Inferior parietal cortex (tissue), 1 donor: ENCODE results near the gene KRT2.
"Not testable (repeated sequence)": the region's sequence is repeated elsewhere in the genome, so short reads cannot be mapped to it uniquely, and the experiment has no call there.

Source experiments
- DNase-seq: peaks from one replicate; pipeline ENCODE4 v3.0.0-alpha.2; 2016; ENCODE audit errors: extremely low spot score

KRT2 gene

GRCh38 chr12:52685406-52685890 lies 33.4 kb upstream of the KRT2 start:
- DNase-seq = no peak

DNA sequence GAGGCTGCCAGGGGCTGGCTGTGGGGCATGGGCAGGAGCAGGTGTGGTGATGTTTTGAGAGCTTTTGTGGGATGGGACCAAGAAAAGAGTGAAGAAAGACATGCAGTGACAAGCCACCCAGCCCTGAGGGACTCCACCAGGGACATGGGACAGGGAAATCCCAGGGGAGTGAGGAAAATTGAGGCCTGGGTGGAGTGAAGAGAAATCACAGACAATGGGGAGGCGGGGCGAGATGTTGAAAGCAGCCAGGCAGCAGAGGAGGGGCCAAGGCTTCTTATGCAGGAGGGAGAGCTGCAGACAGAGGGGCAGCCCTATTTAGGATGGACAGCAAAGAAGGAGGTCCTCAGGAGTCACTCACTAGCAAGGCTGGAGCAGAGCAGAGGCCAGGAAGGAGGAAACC lies 32.4 kb upstream of the KRT2 start:
- no peak for DNase-seq

DNA sequence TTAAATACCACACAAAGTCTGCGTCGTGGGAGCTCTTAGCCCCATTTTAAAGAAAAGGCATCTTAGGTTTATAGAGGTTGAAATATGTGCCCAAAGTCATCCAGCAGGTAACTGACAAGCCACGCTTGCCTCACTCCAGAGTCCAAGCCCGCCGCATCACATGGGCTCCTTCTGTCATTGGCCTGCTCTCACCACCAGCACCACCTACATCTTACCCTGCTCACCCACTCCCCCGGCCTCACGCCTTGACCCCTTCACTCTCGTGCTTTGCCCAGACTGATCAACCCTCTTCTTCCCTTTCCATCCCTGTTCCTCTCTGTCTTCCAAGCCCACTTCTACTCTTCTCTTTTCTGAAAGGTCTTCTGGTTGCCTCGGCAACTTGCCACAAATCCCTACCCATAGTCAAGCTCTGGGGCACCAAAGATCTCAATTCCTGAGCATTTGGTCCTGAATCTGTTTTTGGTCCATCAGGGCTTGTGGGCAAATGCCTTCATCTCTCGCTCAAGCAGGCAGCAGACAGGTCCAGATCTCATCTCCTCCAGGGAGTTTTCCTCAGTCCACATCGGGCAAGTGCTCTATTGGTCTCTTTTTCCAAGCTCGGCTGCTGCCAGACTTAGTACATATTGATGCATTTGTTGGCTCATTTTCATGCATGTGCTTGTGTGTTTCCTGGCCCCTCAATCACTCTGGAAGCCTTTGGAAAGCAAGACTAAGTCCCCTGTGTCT lies 31.7 kb upstream of the KRT2 start:
- no peak for DNase-seq

GRCh38 chr12:52682938-52683574 lies 31.0 kb upstream of the KRT2 start:
- no peak for DNase-seq

DNA sequence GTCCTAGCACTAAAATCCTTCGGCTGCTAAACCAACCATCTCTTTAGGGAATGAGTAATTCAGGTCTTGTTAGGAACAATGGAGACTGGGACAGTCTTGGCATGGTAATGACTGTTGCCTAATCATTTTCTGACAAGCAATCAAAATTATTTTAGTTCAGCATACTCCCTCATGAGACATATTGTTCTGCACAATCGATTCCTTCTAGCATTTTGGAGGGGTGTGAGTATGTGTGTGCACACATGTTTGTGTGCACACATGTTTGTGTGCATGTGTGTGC lies 30.3 kb upstream of the KRT2 start:
- no peak for DNase-seq

GRCh38 chr12:52681526-52682380 lies 29.7 kb upstream of the KRT2 start:
- DNase-seq = no peak

- DNase-seq = no peak
These were observed 28.4 kb upstream of the KRT2 start, which contains the start of gene KRT1 for GRCh38 chr12:52680363-52680762. Gene KRT1 (minus strand): TSS chr12:52680407. CDS start chr12:52680348, 59 bp downstream.

GRCh38 chr12:52679875-52680274 lies 27.9 kb upstream of the KRT2 start:
- DNase-seq = no peak

DNA sequence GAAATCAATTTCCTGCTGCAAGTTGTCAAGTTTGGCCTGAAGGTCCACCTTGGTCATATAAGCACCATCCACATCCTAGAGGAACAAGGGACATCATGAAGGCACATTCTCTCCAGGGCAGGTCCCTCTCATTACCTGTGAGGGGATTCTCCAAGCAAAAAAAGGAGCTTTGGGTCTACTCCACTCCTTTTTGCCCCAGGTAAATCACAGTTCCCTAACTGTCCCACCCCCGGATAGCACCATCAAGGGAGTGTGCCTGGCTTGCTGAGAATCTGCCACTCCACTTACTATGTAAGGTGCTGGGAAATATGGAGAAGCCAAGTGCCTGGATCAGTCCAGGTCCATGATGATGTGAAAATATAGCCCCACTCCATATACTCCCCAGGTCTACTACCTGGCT lies 25.7 kb upstream of the KRT2 start:
- no peak for DNase-seq

GRCh38 chr12:52677126-52677525 lies 25.1 kb upstream of the KRT2 start:
- no peak for DNase-seq

DNA sequence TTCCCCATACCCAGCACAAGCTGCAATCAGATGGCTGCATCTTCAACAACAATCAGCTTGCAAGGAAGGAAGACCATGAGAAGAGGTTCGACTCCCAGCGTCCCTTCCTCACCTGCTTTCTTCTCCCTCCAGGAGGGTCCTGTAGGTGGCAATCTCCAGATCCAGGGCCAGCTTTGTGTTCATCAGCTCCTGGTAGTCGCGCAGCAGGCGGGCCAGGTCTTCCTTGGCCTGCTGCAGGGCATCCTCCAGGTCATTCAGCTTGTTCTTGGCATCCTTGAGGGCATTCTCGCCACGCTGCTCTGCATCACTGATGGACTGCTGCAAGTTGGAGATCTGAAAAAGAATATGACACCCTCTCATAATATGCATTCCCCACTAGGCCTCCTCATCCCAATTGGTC lies 24.2 kb upstream of the KRT2 start:
- DNase-seq = no peak

DNA sequence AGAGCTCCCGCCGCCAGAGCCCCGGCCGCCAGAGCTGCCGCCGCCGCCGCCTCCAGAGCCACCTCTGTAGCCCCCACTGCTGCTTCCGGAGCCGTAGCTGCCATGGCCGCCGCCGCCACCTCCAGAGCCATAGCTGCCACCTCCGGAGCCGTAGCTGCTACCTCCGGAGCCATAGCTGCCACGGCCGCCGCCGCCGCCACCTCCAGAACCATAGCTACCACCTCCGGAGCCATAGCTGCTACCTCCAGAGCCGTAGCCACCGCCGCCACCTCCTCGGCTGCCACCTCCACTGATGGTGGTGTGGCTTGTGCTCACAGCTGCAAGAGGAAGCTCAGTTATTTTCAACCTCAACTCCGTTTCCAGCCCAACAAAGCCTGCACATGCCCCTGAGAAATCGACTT lies 23.3 kb upstream of the KRT2 start:
- DNase-seq = no peak

DNA sequence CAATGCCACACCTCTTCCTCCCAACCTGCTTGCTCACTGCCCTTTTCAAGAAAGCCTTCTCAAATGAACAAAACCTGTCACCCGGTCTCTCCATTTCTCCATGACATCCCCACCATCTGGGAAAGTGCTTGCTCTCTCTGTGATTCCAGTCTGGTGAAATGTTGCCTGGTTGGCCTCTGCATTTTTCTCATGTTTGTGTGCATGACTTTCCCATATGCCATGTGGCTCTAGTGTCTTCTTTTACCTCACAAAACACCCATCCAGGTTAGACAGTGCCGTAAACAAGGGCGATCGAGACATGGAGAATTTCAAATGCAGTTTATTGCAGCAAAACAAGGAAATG lies 22.4 kb upstream of the KRT2 start:
- DNase-seq = no peak

- DNase-seq = no peak
These were observed 21.9 kb upstream of the KRT2 start for GRCh38 chr12:52673713-52674432.

GRCh38 chr12:52673217-52673616 lies 21.2 kb upstream of the KRT2 start:
- no peak for DNase-seq

- DNase-seq = no peak
These were observed 20.4 kb upstream of the KRT2 start for GRCh38 chr12:52672321-52672933.

DNA sequence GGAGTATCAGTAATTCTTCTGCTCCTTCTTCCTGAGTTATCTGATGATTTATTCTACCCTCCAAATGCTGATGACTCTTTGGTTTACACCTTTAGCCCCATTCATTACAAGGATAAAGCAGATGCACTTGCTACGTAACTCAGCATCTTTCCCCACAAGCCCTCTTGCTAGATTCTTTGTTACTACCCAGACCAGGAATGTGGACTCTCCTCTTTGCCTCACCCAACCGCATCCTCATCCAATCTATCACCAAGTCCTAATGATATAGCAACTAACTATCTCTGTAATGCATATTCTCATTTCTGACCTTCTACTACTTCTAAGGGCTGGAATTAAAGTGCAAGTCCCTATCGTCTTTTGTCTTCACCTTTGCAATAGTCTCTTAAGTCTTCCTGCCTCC lies 18.9 kb upstream of the KRT2 start:
- no peak for DNase-seq

DNA sequence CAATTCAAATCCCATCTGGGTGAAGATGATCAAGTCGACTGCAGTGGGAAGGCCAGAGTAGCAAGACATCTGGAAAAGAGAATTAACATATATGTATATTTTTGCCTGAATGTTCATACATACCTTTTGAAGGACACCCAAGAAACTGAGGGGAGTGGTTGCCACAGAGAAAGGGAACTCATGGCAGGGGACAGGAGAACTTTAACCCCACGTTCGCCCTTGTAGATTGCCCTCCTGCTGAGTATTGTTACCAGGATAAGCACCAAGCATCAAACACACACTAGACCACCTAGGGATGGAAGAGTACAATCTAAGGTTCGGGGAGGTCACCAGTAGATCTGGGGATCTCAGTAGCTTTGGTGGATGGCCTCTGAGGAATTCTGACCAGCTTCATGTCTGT lies 18.5 kb upstream of the KRT2 start:
- no peak for DNase-seq

DNA sequence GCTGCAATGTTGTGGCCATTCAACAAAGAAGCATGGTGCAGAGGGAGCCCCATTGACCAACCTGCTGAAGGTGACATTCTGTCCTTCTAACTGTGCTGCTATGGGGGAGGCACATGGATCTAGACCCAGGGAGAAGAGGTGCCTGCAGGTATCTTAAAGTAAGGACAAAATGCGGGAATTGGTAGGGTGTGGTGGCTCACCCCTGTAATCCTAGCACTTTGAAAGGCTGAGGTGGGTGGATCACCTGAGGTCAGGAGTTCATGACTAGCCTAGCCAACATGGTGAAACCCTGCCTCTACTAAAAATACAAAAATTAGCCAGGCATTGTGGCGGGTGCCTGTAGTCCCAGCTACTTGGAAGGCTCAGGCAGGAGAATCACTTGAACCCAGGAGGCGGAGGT lies 17.9 kb upstream of the KRT2 start:
- not testable (repeated sequence) for DNase-seq

DNA sequence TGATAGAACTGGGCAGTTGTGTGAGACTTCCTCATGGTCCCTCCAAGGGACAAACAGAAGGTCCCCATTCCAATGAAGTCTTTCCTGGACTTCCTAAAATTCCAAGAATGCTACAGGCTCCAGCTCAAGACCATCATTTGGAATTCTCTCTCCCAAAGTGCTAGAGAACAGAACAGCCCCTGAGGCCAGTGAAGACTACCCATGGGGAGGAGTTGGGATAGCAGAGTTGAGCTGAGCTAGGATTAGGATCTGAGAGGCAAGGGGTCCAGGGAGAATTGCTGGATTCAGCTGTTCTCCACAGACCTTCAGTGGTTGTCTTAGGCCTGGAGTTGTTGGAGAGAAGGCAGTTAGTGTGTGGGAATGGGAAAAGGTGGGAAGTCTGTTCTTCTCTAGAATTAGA lies 17.4 kb upstream of the KRT2 start:
- DNase-seq = no peak

DNA sequence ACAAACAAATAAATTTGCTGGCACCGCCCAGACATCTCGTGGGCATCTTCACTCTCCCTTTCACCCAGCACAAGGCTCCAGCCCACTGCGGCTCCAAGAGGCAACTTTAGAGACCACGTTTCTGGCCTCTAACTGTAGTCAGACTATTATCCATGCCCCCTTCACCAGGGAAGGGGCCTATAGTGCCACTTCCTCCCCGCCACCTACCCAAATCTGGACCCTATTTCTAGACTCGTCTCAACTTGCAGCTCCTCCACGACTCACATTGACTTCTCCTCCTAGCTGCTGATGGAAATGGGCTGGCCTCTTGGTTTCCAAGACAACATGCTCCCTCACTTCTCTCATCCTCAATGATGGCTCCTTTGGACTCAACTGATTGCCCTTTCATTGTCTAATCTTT lies 15.9 kb upstream of the KRT2 start:
- no peak for DNase-seq

GRCh38 chr12:52667509-52667908 lies 15.5 kb upstream of the KRT2 start:
- DNase-seq = no peak
